ENCODE results near the gene CFDP1. TPM values are rescaled to one million over a fixed set of nuclear protein-coding genes. Genes with fewer than 3 reads are reported as not detected.

The CFDP1 gene
- polyA plus RNA-seq, 1 donor (not counting 4 experiments of a cell fraction or from before 2014, with no cell fraction given), result 42.1 TPM

DNA sequence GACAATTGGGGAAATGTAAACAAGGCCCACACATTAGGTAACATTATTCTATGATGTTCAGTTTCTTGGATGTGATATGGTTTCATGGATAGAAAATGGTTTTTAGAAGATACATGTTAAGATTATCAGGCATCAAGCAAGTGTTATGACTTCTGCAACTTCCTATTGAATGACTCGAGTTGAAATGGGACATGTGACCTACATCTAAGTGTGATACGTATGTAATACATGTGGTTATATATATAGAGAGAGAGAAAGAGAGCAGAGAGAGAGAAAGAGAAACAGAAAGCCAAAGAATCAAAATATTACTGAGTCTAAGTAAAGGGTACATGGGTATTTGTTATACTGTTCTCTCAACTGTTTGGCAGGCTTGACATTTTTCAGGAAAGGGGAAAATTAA is 29.5 kb upstream of the CFDP1 start:
- TF ChIP-seq EZH2 (IDR thresholded peaks at IDR 0.05; ENCODE audit: low read length), result no peak
- TF ChIP-seq, protein P1, sequence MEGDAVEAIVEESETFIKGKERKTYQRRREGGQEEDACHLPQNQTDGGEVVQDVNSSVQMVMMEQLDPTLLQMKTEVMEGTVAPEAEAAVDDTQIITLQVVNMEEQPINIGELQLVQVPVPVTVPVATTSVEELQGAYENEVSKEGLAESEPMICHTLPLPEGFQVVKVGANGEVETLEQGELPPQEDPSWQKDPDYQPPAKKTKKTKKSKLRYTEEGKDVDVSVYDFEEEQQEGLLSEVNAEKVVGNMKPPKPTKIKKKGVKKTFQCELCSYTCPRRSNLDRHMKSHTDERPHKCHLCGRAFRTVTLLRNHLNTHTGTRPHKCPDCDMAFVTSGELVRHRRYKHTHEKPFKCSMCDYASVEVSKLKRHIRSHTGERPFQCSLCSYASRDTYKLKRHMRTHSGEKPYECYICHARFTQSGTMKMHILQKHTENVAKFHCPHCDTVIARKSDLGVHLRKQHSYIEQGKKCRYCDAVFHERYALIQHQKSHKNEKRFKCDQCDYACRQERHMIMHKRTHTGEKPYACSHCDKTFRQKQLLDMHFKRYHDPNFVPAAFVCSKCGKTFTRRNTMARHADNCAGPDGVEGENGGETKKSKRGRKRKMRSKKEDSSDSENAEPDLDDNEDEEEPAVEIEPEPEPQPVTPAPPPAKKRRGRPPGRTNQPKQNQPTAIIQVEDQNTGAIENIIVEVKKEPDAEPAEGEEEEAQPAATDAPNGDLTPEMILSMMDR (optimal IDR thresholded peaks at IDR 0.05 in 1 of 3, IDR thresholded peaks at IDR 0.05 in 1 of 3, conservative IDR thresholded peaks at IDR 0.05 in 1 of 3; ENCODE audit: extremely low read depth in 1 of 3, insufficient read depth in 2 of 3, low read length in 3 of 3), result no peak
- dilution Hi-C loops (cut with MboI; ENCODE audit: extremely low pct_ligation_motif_present, low sequenced_read_pairs), result no loop called here
- Histone ChIP-seq H3K4me1 (ENCODE audit: control insufficient read depth, extremely low read depth, insufficient read depth, low read length) (peaks cover 15% of the 10 kb centered on the region), H3K9ac (ENCODE audit: control insufficient read depth, extremely low read depth, insufficient read depth, low read length) (peak overlapping the region; percentile 83), H3K9me3 (ENCODE audit: control insufficient read depth, low read depth, low read length) (no peaks in the 10 kb centered on the region), H3K9me1 (ENCODE audit: control insufficient read depth, extremely low read depth, insufficient read depth, low read length) (no peaks in the 10 kb centered on the region), H3K27ac (ENCODE audit: control insufficient read depth, insufficient read depth, low read length) (peak overlapping the region; percentile 58), H3K4me3 (ENCODE audit: control insufficient read depth in 2 of 3, extremely low read depth in 1 of 3, insufficient read depth in 2 of 3, low read depth in 1 of 3, low read length in 3 of 3) (peak overlapping the region; percentile 69 to 81 (median 73)), H3K27me3 (ENCODE audit: control insufficient read depth, extremely low read depth, insufficient read depth, low read length) (no peaks in the 10 kb centered on the region), H4K20me1 (ENCODE audit: control insufficient read depth, extremely low read depth, insufficient read depth, low read length) (peaks cover 3% of the 10 kb centered on the region), H3K36me3 (ENCODE audit: control insufficient read depth in 2 of 2, extremely low read depth in 1 of 2, insufficient read depth in 2 of 2, low read length in 2 of 2) (peaks cover 4 to 14% of the 10 kb centered on the region in 2 experiments), H3K4me2 (ENCODE audit: control insufficient read depth, extremely low read depth, insufficient read depth, low read depth, low read length) (peak overlapping the region; percentile 85), H3K79me2 (ENCODE audit: control insufficient read depth, insufficient read depth, low read length) (peaks cover 63% of the 10 kb centered on the region), H2AFZ (ENCODE audit: control insufficient read depth, low read length) (no peak overlapping the region)
- FAIRE-seq (no peak), DNase-seq (ENCODE audit: low read depth, low spot score) (no peak)

DNA sequence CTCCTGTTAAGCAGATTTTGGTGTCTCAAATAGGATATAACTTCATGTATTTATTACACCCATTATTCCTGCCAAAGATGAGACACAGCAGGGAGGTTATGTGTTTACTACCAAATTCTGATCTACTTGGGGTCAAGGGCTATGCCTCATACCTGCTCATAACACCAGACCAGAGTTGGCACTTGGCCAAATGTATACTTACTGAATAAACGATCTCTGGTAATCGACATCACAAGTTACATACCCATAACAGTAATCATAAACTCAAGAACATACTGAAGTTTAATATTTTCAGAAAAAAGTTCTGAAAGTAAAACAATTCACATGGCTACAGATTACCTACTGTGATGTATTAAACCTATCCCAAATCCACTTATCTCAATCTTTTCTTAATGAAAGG is 28.3 kb upstream of the CFDP1 start:
- no peaks in the 10 kb centered on the region for H3K9me1 ChIP-seq (ENCODE audit: control insufficient read depth, extremely low read depth, insufficient read depth, low read length)
- H3K9ac ChIP-seq (ENCODE audit: control insufficient read depth, extremely low read depth, insufficient read depth, low read length), result no peak overlapping the region
- H3K4me2 ChIP-seq (ENCODE audit: control insufficient read depth, extremely low read depth, insufficient read depth, low read depth, low read length), result no peak overlapping the region
- H3K36me3 ChIP-seq (ENCODE audit: control insufficient read depth in 2 of 2, extremely low read depth in 1 of 2, insufficient read depth in 2 of 2, low read length in 2 of 2), result peaks cover 4 to 16% of the 10 kb centered on the region in 2 experiments
- dilution Hi-C loops (cut with MboI; ENCODE audit: extremely low pct_ligation_motif_present, low sequenced_read_pairs), result no loop called here
- DNase-seq (ENCODE audit: low read depth, low spot score) (no peak), FAIRE-seq (no peak)
- H3K9me3 ChIP-seq (ENCODE audit: control insufficient read depth, low read depth, low read length), result no peaks in the 10 kb centered on the region
- no peak overlapping the region for H3K27ac ChIP-seq (ENCODE audit: control insufficient read depth, insufficient read depth, low read length)
- TF ChIP-seq, protein P1 (optimal IDR thresholded peaks at IDR 0.05 in 1 of 3, IDR thresholded peaks at IDR 0.05 in 1 of 3, conservative IDR thresholded peaks at IDR 0.05 in 1 of 3; ENCODE audit: extremely low read depth in 1 of 3, insufficient read depth in 2 of 3, low read length in 3 of 3), result no peak
- TF ChIP-seq EZH2 (IDR thresholded peaks at IDR 0.05; ENCODE audit: low read length), result no peak
- H4K20me1 ChIP-seq (ENCODE audit: control insufficient read depth, extremely low read depth, insufficient read depth, low read length), result peaks cover 9% of the 10 kb centered on the region
- peaks cover 15% of the 10 kb centered on the region for H3K4me1 ChIP-seq (ENCODE audit: control insufficient read depth, extremely low read depth, insufficient read depth, low read length)
- H3K4me3 ChIP-seq (ENCODE audit: control insufficient read depth in 2 of 3, extremely low read depth in 1 of 3, insufficient read depth in 2 of 3, low read depth in 1 of 3, low read length in 3 of 3), result no peak overlapping the region
- peaks cover 75% of the 10 kb centered on the region for H3K79me2 ChIP-seq (ENCODE audit: control insufficient read depth, insufficient read depth, low read length)
- no peak overlapping the region for H2AFZ ChIP-seq (ENCODE audit: control insufficient read depth, low read length)
- no peaks in the 10 kb centered on the region for H3K27me3 ChIP-seq (ENCODE audit: control insufficient read depth, extremely low read depth, insufficient read depth, low read length)

Data from keratinocyte (primary cell).